IMR-90 (cell line): ENCODE results near the gene RIC8B. TPM values are rescaled to one million over a fixed set of nuclear protein-coding genes. Genes with fewer than 3 reads are reported as not detected.

ENCODE experiments used
- ATAC-seq: fragments of 200-7000 bp; cut with Tn5 transposase; 2 replicates; pipeline ENCODE4 v1.9.1; 2020; ENCODE audit warnings: low read depth, mild to moderate bottlenecking, moderate library complexity
- BruUV-seq: library from RNA; stranded (reverse); fragments of 400-500 nt; replicated peaks from 2 replicates; lab custom pipeline; 2021; lab: Mats Ljungman, UMichigan
- CTCF ChIA-PET: fragments of 300-600 bp; formaldehyde crosslinking; extraction: SDS; loops from one replicate; lab custom pipeline; 2021; ENCODE audit warnings: antibody characterized with exemption; lab: Yijun Ruan, JAX
- POLR2A ChIA-PET: fragments of 300-600 bp; sonication (Branson Sonifier 250); formaldehyde crosslinking; loops from one replicate; lab custom pipeline; 2022; ENCODE audit warnings: antibody characterized with exemption; ENCODE audit not compliant: unreplicated experiment; lab: Charles Lee
- DNase-seq: peaks from one replicate; pipeline ENCODE4 v3.0.0; 2013
- H2AFZ ChIP-seq: replicated peaks from 2 replicates; pipeline ENCODE3; 2013; ENCODE audit warnings: low read length, mild to moderate bottlenecking; ENCODE audit not compliant: poor library complexity
- H2AK5ac ChIP-seq: 2 replicates; pipeline ENCODE4 v1.6.1; 2013; ENCODE audit warnings: low read depth, low read length, inconsistent platforms
- H2AK9ac ChIP-seq: replicated peaks from 2 replicates; pipeline ENCODE3; 2013; ENCODE audit warnings: mild to moderate bottlenecking, low read depth, low read length, moderate library complexity; ENCODE audit not compliant: poor library complexity
- H2BK120ac ChIP-seq: 2 replicates; pipeline ENCODE4 v1.6.1; 2013; ENCODE audit warnings: low read depth, low read length, inconsistent platforms
- H2BK15ac ChIP-seq: 3 replicates; pipeline ENCODE4 v1.6.1; 2013; ENCODE audit warnings: low read depth, low read length, inconsistent platforms
- H2BK20ac ChIP-seq: 2 replicates; pipeline ENCODE4 v1.6.1; 2013; ENCODE audit warnings: low read depth, mild to moderate bottlenecking, inconsistent platforms, low read length, moderate library complexity
- H2BK5ac ChIP-seq: 2 replicates; pipeline ENCODE4 v1.6.1; 2013; ENCODE audit warnings: mild to moderate bottlenecking, low read depth, low read length, inconsistent platforms; ENCODE audit not compliant: poor library complexity, severe bottlenecking
- H3K14ac ChIP-seq: replicated peaks from 2 replicates; pipeline ENCODE4 v1.6.1; 2013; ENCODE audit warnings: low read depth, low read length, inconsistent platforms
- H3K18ac ChIP-seq: 2 replicates; pipeline ENCODE4 v1.6.1; 2013; ENCODE audit warnings: low read depth, low read length, control low read depth
- H3K23ac ChIP-seq: 2 replicates; pipeline ENCODE4 v1.6.1; 2013; ENCODE audit warnings: low read depth, low read length, inconsistent platforms
- H3K27ac ChIP-seq: 2 replicates; pipeline ENCODE4 v1.5.1; 2013; ENCODE audit warnings: mild to moderate bottlenecking, control low read depth, low read length; ENCODE audit not compliant: insufficient read depth
- H3K27me3 ChIP-seq: 2 replicates; pipeline ENCODE4 v1.6.1; 2013; ENCODE audit warnings: low read length; ENCODE audit not compliant: control insufficient read depth, insufficient read depth
- H3K36me3 ChIP-seq: 2 replicates; pipeline ENCODE4 v1.6.1; 2013; ENCODE audit warnings: low read length, mixed read lengths; ENCODE audit not compliant: control insufficient read depth, insufficient read depth
- H3K4ac ChIP-seq: 2 replicates; pipeline ENCODE4 v1.6.1; 2013; ENCODE audit warnings: low read depth, low read length, inconsistent platforms
- H3K4me1 ChIP-seq: 2 replicates; pipeline ENCODE4 v1.6.1; 2013; ENCODE audit warnings: low read length, mixed read lengths; ENCODE audit not compliant: control insufficient read depth, insufficient read depth
- H3K4me2 ChIP-seq: 2 replicates; pipeline ENCODE4 v1.6.1; 2013; ENCODE audit warnings: low read depth, mild to moderate bottlenecking, control low read depth, low read length, moderate library complexity
- H3K4me3 ChIP-seq: 2 replicates; pipeline ENCODE4 v1.5.1; 2013; ENCODE audit warnings: low read depth, mild to moderate bottlenecking, control low read depth, low read length, moderate library complexity; ENCODE audit not compliant: insufficient read depth
- H3K56ac ChIP-seq: 2 replicates; pipeline ENCODE4 v1.6.1; 2013; ENCODE audit warnings: low read length, inconsistent platforms; ENCODE audit not compliant: insufficient read depth; ENCODE audit errors: extremely low read depth
- H3K79me1 ChIP-seq, 2 experiments: 2 replicates each; pipeline ENCODE4 v1.6.1; 2013; ENCODE audit warnings: low read length in 2 of 2, inconsistent platforms in 1 of 2, low read depth in 1 of 2
- H3K9ac ChIP-seq: 2 replicates; pipeline ENCODE4 v1.6.1; 2013; ENCODE audit warnings: low read depth, low read length, control low read depth
- H3K9me1 ChIP-seq: 2 replicates; pipeline ENCODE4 v1.6.1; 2013; ENCODE audit warnings: low read length, inconsistent platforms; ENCODE audit not compliant: insufficient read depth
- H3K9me3 ChIP-seq: 2 replicates; pipeline ENCODE4 v1.6.1; 2013; ENCODE audit warnings: low read length; ENCODE audit not compliant: control insufficient read depth, insufficient read depth
- H4K20me1 ChIP-seq: 2 replicates; pipeline ENCODE4 v1.6.1; 2013; ENCODE audit warnings: low read length, inconsistent platforms; ENCODE audit not compliant: insufficient read depth
- H4K5ac ChIP-seq: 2 replicates; pipeline ENCODE4 v1.6.1; 2013; ENCODE audit warnings: mild to moderate bottlenecking, low read depth, low read length, control low read depth
- H4K8ac ChIP-seq, 2 experiments: 2 replicates each; pipeline ENCODE4 v1.6.1; 2013; ENCODE audit warnings: low read depth in 2 of 2, low read length in 2 of 2, control low read depth in 1 of 2, inconsistent platforms in 1 of 2
- H4K91ac ChIP-seq: 2 replicates; pipeline ENCODE4 v1.6.1; 2013; ENCODE audit warnings: low read depth, low read length, inconsistent platforms; ENCODE audit not compliant: insufficient read depth
- BHLHE40 ChIP-seq: fragments of 150-350 bp; IDR thresholded peaks from 2 replicates; pipeline ENCODE4 v1.6.1; 2016; ENCODE audit warnings: mild to moderate bottlenecking, low read depth, low read length
- CEBPB ChIP-seq: IDR thresholded peaks from 2 replicates; pipeline ENCODE4 v1.6.1; 2012; ENCODE audit warnings: low read depth, low read length, improper control_type of control experiment
- CHD1 ChIP-seq: IDR thresholded peaks from 2 replicates; pipeline ENCODE4 v1.6.1; 2012; ENCODE audit warnings: low read depth, low read length, improper control_type of control experiment
- FOS ChIP-seq: fragments of 150-350 bp; IDR thresholded peaks from 2 replicates; pipeline ENCODE4 v1.6.1; 2016; ENCODE audit warnings: low read depth, low read length
- MAFK ChIP-seq: IDR thresholded peaks from 2 replicates; pipeline ENCODE4 v1.6.1; 2012; ENCODE audit warnings: low read depth, low read length, improper control_type of control experiment
- MAZ ChIP-seq: IDR thresholded peaks from 2 replicates; pipeline ENCODE4 v1.6.1; 2012; ENCODE audit warnings: low read depth, mild to moderate bottlenecking, low read length, improper control_type of control experiment, moderate library complexity, borderline replicate concordance
- MXI1 ChIP-seq: IDR thresholded peaks from 2 replicates; pipeline ENCODE4 v1.6.1; 2012; ENCODE audit warnings: low read depth, mild to moderate bottlenecking, low read length, moderate library complexity, borderline replicate concordance
- POLR2A ChIP-seq: IDR thresholded peaks from 2 replicates; pipeline ENCODE4 v1.6.1; 2012; ENCODE audit warnings: mild to moderate bottlenecking, low read depth, low read length
- RAD21 ChIP-seq: IDR thresholded peaks from 2 replicates; pipeline ENCODE4 v1.6.1; 2012; ENCODE audit warnings: low read length, improper control_type of control experiment
- RCOR1 ChIP-seq: IDR thresholded peaks from 2 replicates; pipeline ENCODE4 v1.6.1; 2012; ENCODE audit warnings: mild to moderate bottlenecking, low read length, improper control_type of control experiment; ENCODE audit not compliant: insufficient replicate concordance
- RFX5 ChIP-seq: IDR thresholded peaks from 2 replicates; pipeline ENCODE4 v1.8.0; 2012; ENCODE audit warnings: low read depth, mild to moderate bottlenecking, low read length, moderate library complexity
- SMC3 ChIP-seq: fragments of 150-350 bp; IDR thresholded peaks from 2 replicates; pipeline ENCODE4 v1.6.1; 2016; ENCODE audit warnings: low read depth, mild to moderate bottlenecking, antibody characterized with exemption, low read length, moderate library complexity
- WGBS, 2 experiments: methylation state at CpG; one replicate each; pipeline versions ENCODE4 v1.1.5 to v1.1.7; 2013; ENCODE audit warnings: missing lambda C conversion rate in 2 of 2; ENCODE audit not compliant: insufficient read length in 1 of 2; ENCODE audit errors: extremely low coverage in 2 of 2; 5-methylcytosine and 5-hydroxymethylcytosine counted together
- dilution Hi-C: fragments of 300-500 bp; cut with HindIII; formaldehyde crosslinking; loops from one replicate; pipeline ENCODE4 v1.14.3; 2018; ENCODE audit warnings: low sequenced_read_pairs; ENCODE audit not compliant: unreplicated experiment
- in situ Hi-C: fragments of 300-500 bp; cut with MboI; formaldehyde crosslinking; loops from 3 replicates; pipeline ENCODE4 v1.14.3; 2019; ENCODE audit warnings: low sequenced_read_pairs, inconsistent platforms, mixed read lengths
- intact Hi-C: fragments of 100-400 bp; cut with micrococcal nuclease; formaldehyde crosslinking; loops from 2 replicates; pipeline ENCODE4 v1.10.0; 2022
- polyA plus RNA-seq, 3 experiments: library from polyadenylated mRNA; depleted of rRNA; stranded (reverse); fragments of >200 nt; gene quantifications; 2 replicates each; pipeline ENCODE4 v1.2.3, GENCODE V29; 2012; ENCODE audit warnings: low replicate concordance in 1 of 3
- total RNA-seq: library from RNA; depleted of rRNA; stranded (reverse); fragments of >200 nt; gene quantifications from 2 replicates; pipeline ENCODE4 v1.2.3, GENCODE V29; 2012
- TF ChIP-seq, protein P1 (sequence below): conservative IDR thresholded peaks from 2 replicates; pipeline ENCODE4 v1.5.1; 2012; ENCODE audit warnings: mild to moderate bottlenecking, low read depth, low read length, improper control_type of control experiment
- TF ChIP-seq, protein P2 (sequence below): fragments of 150-350 bp; IDR thresholded peaks from 2 replicates; pipeline ENCODE4 v1.6.1; 2017; ENCODE audit warnings: mild to moderate bottlenecking, antibody characterized with exemption, low read length, low read depth

The RIC8B gene
- total and polyA plus RNA-seq, 2 of the 4 experiments (the other 2 are of a cell fraction): 5.5 to 19.5 TPM

DNA sequence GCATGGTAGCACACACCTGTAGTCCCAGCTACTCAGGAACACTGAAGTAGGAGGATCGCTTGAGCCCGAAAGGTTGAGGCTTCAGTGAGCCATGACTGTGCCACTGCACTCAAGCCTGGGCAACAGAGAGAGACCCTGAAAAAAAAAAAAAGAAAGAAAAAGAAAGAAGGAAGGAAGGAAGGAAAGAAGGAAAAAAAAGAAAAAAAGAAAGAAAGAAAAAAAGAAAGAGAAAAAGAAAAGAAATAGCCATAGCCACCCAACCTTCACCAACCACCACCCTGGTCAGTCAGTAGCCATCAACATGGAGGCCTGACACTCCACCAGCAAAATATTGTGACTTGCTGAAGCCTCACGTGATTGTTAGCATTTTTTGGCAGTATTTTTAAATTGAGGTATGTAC lies 159.8 kb downstream of the RIC8B start:
- H3K79me1 ChIP-seq: no peaks in the 10 kb centered on the region
- H3K23ac ChIP-seq: no peak overlapping the region
- H3K27ac ChIP-seq: no peak overlapping the region
- DNase-seq: no peak
- H3K18ac ChIP-seq: no peak overlapping the region
- no peak overlapping the region for H3K14ac ChIP-seq
- H4K20me1 ChIP-seq: no peaks in the 10 kb centered on the region
- H2BK120ac ChIP-seq: no peak overlapping the region
- no peak overlapping the region for H3K4me2 ChIP-seq
- ChIA-PET POLR2A (no interaction called here), CTCF (interaction anchor here (0.8 kb wide), 1 partner anchor 96 kb away, joined by 3 read pairs; no protein-coding TSS in a partner anchor)
- H3K36me3 ChIP-seq: no peaks in the 10 kb centered on the region
- no peaks in the 10 kb centered on the region for H3K9me3 ChIP-seq
- 0 out of 2 replicates have a peak, but pooled peaks cover 2% of the 10 kb centered on the region for H3K27me3 ChIP-seq
- H2BK20ac ChIP-seq: no peak overlapping the region
- dilution Hi-C loops: no loop called here
- TF ChIP-seq SMC3: no peak
- TF ChIP-seq, protein P1, sequence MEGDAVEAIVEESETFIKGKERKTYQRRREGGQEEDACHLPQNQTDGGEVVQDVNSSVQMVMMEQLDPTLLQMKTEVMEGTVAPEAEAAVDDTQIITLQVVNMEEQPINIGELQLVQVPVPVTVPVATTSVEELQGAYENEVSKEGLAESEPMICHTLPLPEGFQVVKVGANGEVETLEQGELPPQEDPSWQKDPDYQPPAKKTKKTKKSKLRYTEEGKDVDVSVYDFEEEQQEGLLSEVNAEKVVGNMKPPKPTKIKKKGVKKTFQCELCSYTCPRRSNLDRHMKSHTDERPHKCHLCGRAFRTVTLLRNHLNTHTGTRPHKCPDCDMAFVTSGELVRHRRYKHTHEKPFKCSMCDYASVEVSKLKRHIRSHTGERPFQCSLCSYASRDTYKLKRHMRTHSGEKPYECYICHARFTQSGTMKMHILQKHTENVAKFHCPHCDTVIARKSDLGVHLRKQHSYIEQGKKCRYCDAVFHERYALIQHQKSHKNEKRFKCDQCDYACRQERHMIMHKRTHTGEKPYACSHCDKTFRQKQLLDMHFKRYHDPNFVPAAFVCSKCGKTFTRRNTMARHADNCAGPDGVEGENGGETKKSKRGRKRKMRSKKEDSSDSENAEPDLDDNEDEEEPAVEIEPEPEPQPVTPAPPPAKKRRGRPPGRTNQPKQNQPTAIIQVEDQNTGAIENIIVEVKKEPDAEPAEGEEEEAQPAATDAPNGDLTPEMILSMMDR: no peak
- TF ChIP-seq CHD1: no peak
- TF ChIP-seq RFX5: no peak
- TF ChIP-seq RCOR1: no peak
- TF ChIP-seq POLR2A: no peak
- TF ChIP-seq CEBPB: no peak
- no peak for TF ChIP-seq MXI1
- no peak for TF ChIP-seq RAD21
- TF ChIP-seq MAZ: no peak
- TF ChIP-seq BHLHE40: no peak
- no peak for TF ChIP-seq FOS
- TF ChIP-seq MAFK: no peak
- TF ChIP-seq, protein P2, sequence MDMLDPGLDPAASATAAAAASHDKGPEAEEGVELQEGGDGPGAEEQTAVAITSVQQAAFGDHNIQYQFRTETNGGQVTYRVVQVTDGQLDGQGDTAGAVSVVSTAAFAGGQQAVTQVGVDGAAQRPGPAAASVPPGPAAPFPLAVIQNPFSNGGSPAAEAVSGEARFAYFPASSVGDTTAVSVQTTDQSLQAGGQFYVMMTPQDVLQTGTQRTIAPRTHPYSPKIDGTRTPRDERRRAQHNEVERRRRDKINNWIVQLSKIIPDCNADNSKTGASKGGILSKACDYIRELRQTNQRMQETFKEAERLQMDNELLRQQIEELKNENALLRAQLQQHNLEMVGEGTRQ: no peak
- H3K56ac ChIP-seq: no peak overlapping the region
- intact Hi-C loops: no loop called here
- in situ Hi-C loops: no loop called here
- H2AK5ac ChIP-seq: no peak overlapping the region
- no CpG with 5 or more reads among the region's 3 CpGs for WGBS, 2 experiments
- H2AFZ ChIP-seq: no peak overlapping the region
- H2BK15ac ChIP-seq: no peak overlapping the region
- no peak for ATAC-seq
- H2AK9ac ChIP-seq: no peak overlapping the region
- H4K5ac ChIP-seq: no peak overlapping the region
- H2BK5ac ChIP-seq: no peak overlapping the region
- H4K8ac ChIP-seq: no peak overlapping the region
- H3K4ac ChIP-seq: no peak overlapping the region
- no peak overlapping the region for H3K9ac ChIP-seq
- H4K91ac ChIP-seq: no peak overlapping the region
- H3K9me1 ChIP-seq: no peaks in the 10 kb centered on the region
- H3K4me1 ChIP-seq: no peaks in the 10 kb centered on the region
- no peak overlapping the region for H3K4me3 ChIP-seq
- BruUV-seq: no TSS peak
